Activated CD8-positive, alpha-beta T cell treated with anti-CD3 and anti-CD28 coated beads, Interleukin-2, amount 10 ng/mL, durations not matched to agents 7 days and 5 days (primary cell): ENCODE data around the gene RXRA. TPM values are rescaled to one million over a fixed set of nuclear protein-coding genes. Genes with fewer than 3 reads are reported as not detected.

ENCODE experiments used
- ATAC-seq: fragments of 150-1000 bp; cut with Tn5 transposase; one replicate; pipeline ENCODE4 v1.10.0; 2021; ENCODE audit warnings: moderate library complexity
- CTCF ChIA-PET: fragments of 350-600 bp; sonication (Branson Sonifier 250); formaldehyde crosslinking; loops from one replicate; lab custom pipeline; 2021; ENCODE audit warnings: antibody characterized with exemption; lab: Charles Lee
- POLR2A ChIA-PET: fragments of 350-600 bp; sonication (Branson Sonifier 250); formaldehyde crosslinking; loops from one replicate; lab custom pipeline; 2021; ENCODE audit warnings: antibody characterized with exemption; lab: Charles Lee
- DNase-seq: peaks from one replicate; pipeline ENCODE4 v3.0.0-alpha.2; 2020
- H3K27ac Mint-ChIP-seq: one replicate; pipeline ENCODE4 v1.8.0; 2021; ENCODE audit warnings: mild to moderate bottlenecking, mixed read lengths
- H3K27me3 Mint-ChIP-seq: one replicate; pipeline ENCODE4 v1.8.0; 2021; ENCODE audit warnings: low read depth, mixed read lengths
- H3K36me3 Mint-ChIP-seq: one replicate; pipeline ENCODE4 v1.8.0; 2021; ENCODE audit warnings: low read depth, mixed read lengths
- H3K4me1 Mint-ChIP-seq: one replicate; pipeline ENCODE4 v1.8.0; 2021; ENCODE audit warnings: low read depth, mixed read lengths
- H3K4me3 Mint-ChIP-seq: one replicate; pipeline ENCODE4 v1.8.0; 2021; ENCODE audit warnings: mild to moderate bottlenecking, mixed read lengths
- H3K9me3 Mint-ChIP-seq: one replicate; pipeline ENCODE4 v1.8.0; 2022; ENCODE audit warnings: mixed read lengths; ENCODE audit not compliant: insufficient read depth
- total RNA-seq, 2 experiments: library from RNA; stranded (reverse); gene quantifications; one replicate each; pipeline ENCODE4 v1.2.3, GENCODE V29; 2021

Gene RXRA
- total RNA-seq, 2 experiments from 2014 or later, result 3.8 to 4.2 TPM

DNA sequence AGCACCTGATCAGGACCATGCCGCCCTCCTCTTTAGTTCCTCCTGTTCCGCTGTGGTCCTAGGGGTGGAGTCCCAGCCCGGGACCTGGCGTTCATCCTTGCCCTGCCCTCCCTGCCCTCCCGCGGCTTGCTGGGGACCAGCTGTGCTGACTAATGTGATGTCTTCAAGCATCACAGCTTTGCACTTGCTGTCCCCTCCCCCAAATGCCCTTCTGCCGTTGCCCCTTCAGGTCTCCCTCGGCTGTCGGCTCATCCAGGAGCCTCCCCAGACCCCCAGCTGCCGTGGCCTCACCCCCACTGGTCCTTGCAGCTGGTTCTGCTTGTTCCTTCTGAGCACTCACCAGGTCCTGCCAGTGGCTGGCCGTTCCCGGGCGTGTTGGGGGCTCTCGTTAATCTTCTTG is 19.9 kb downstream of the RXRA start:
- ChIA-PET CTCF (no interaction called here), POLR2A (no interaction called here)
- Mint-ChIP-seq H3K27ac (no peak overlapping the region), H3K9me3 (no peaks in the 10 kb centered on the region), H3K36me3 (no peaks in the 10 kb centered on the region), H3K4me3 (no peak overlapping the region), H3K4me1 (peaks cover 12% of the 10 kb centered on the region), H3K27me3 (no peaks in the 10 kb centered on the region)
- no peak for DNase-seq
- no peak for ATAC-seq

- H3K27me3 Mint-ChIP-seq, result no peaks in the 10 kb centered on the region
- no peak overlapping the region for H3K27ac Mint-ChIP-seq
- ChIA-PET POLR2A (no interaction called here), CTCF (no interaction called here)
- H3K9me3 Mint-ChIP-seq, result no peaks in the 10 kb centered on the region
- peaks cover 12% of the 10 kb centered on the region for H3K4me1 Mint-ChIP-seq
- DNase-seq, result no peak
- no peak for ATAC-seq
- no peaks in the 10 kb centered on the region for H3K36me3 Mint-ChIP-seq
- H3K4me3 Mint-ChIP-seq, result no peak overlapping the region
These were observed 20.8 kb downstream of the RXRA start for GRCh38 chr9:134346840-134347583.

DNA sequence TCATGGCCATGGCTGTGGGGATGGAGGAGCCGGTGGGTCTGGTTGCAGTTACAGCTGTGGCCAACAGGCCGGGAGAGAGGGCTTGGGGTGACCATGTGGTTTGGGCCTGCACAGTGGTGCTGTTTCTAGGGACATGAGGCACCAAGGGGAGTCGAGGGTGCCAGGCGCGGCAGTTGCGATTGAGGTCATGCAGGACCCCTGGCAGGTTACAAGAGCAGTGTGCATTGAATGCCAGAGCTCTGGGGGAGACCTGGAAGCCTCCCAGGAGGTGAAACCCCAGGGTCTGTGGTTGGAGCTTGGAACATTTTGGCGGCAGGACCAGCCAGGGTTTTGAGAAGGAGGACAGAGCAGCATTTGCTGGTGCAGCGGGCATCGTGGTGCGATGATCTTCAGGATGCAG is 21.7 kb downstream of the RXRA start:
- DNase-seq (no peak), ATAC-seq (no peak)
- POLR2A ChIA-PET, result no interaction called here
- Mint-ChIP-seq H3K27me3 (no peaks in the 10 kb centered on the region), H3K4me1 (peaks cover 12% of the 10 kb centered on the region), H3K36me3 (no peaks in the 10 kb centered on the region), H3K27ac (no peak overlapping the region), H3K9me3 (no peaks in the 10 kb centered on the region), H3K4me3 (no peak overlapping the region)
- CTCF ChIA-PET, result no interaction called here

DNA sequence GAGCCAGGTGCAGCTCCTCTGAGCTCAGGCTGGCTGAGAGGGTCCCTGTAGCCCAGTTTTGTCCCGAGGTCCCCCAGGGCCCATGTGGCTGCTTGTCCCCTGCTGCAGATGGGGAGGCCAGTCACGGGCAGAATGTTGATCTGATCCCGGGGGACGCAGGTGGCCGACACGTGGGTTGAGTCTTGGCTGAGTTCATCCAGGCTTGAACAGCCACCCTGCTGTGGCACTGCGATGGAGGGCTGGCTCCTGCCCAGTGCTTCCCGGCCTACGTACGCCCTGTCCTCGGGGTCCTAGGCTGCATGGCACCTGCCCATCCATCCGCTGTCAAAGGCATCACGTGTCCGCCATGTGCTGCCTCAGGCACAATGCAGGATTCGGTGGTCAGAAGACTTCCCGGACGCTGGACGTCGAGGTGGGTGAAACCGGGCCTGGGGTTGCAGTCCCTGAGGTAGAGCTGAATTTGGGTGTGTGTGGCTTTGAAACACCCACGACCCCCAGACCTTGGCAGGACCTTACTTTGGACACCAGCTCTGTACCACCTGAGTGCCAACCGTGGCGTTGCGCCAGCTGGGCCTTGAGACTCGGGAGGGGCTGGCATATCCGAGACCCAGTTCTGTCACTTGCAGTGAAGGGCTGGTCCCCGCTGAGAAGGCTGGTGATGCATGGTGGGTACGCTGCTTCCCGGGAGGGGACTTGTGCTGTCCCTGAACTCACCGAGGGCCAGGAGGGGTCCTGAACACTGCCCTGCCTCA is 22.3 kb downstream of the RXRA start:
- ChIA-PET CTCF (no interaction called here), POLR2A (no interaction called here)
- Mint-ChIP-seq H3K36me3 (no peaks in the 10 kb centered on the region), H3K4me1 (peaks cover 12% of the 10 kb centered on the region), H3K4me3 (no peak overlapping the region), H3K27me3 (no peaks in the 10 kb centered on the region), H3K9me3 (no peaks in the 10 kb centered on the region), H3K27ac (no peak overlapping the region)
- ATAC-seq (no peak), DNase-seq (no peak)

GRCh38 chr9:134349936-134350335 is 23.7 kb downstream of the RXRA start:
- no peaks in the 10 kb centered on the region for H3K9me3 Mint-ChIP-seq
- DNase-seq, result no peak
- H3K27ac Mint-ChIP-seq, result no peak overlapping the region
- H3K36me3 Mint-ChIP-seq, result no peaks in the 10 kb centered on the region
- no peak overlapping the region for H3K4me3 Mint-ChIP-seq
- no peak for ATAC-seq
- H3K4me1 Mint-ChIP-seq, result peaks cover under 1% of the 10 kb centered on the region
- POLR2A ChIA-PET, result no interaction called here
- CTCF ChIA-PET, result no interaction called here
- no peaks in the 10 kb centered on the region for H3K27me3 Mint-ChIP-seq

- H3K36me3 Mint-ChIP-seq, result no peaks in the 10 kb centered on the region
- POLR2A ChIA-PET, result no interaction called here
- H3K27me3 Mint-ChIP-seq, result no peaks in the 10 kb centered on the region
- DNase-seq (no peak), ATAC-seq (no peak)
- CTCF ChIA-PET, result no interaction called here
- H3K4me3 Mint-ChIP-seq, result no peak overlapping the region
- H3K4me1 Mint-ChIP-seq, result no peaks in the 10 kb centered on the region
- H3K27ac Mint-ChIP-seq, result no peak overlapping the region
- H3K9me3 Mint-ChIP-seq, result no peaks in the 10 kb centered on the region
These were observed 24.2 kb downstream of the RXRA start for GRCh38 chr9:134350416-134350994.

- ATAC-seq (no peak), DNase-seq (no peak)
- H3K4me1 Mint-ChIP-seq, result no peaks in the 10 kb centered on the region
- ChIA-PET CTCF (no interaction called here), POLR2A (no interaction called here)
- H3K27ac Mint-ChIP-seq, result no peak overlapping the region
- no peaks in the 10 kb centered on the region for H3K36me3 Mint-ChIP-seq
- H3K9me3 Mint-ChIP-seq, result no peaks in the 10 kb centered on the region
- no peak overlapping the region for H3K4me3 Mint-ChIP-seq
- no peaks in the 10 kb centered on the region for H3K27me3 Mint-ChIP-seq
These were observed 25.4 kb downstream of the RXRA start for GRCh38 chr9:134351606-134352176.

DNA sequence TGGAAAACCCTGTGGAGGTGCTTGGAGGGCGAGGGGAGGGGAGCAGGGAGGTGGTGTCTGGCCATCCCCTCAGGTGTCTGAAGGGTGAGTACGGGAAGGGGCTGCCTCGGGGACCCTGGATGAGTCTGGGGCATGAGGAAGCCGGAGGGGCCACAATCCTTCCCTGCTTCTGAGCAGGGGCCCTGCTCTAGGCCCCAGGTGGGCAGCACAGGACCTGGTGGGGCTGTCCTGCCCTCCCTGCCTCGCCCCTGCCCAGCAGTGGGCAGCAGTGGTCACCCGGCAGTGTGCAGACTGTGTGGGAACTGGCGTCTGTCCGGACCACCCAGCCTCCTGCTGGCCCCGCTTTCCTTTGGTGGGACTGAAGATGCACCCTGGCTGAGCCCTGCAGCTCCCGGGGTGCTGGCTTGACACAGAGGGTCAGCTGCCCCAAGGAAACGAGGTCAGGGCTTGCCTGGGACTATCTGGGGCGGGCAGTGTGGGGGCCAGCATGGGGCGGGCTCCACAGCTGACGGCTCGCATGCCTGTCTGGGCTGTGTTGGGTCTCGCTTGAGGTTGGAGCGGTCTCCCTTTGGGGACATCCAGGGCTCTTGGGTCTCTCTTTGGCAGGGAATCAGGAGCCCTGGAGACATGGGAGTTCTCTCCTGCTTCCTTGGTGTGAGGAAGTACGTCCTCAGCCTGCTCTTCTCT is 26.1 kb downstream of the RXRA start:
- Mint-ChIP-seq H3K9me3 (no peaks in the 10 kb centered on the region), H3K4me3 (no peak overlapping the region), H3K4me1 (no peaks in the 10 kb centered on the region), H3K27ac (no peak overlapping the region), H3K36me3 (no peaks in the 10 kb centered on the region), H3K27me3 (no peaks in the 10 kb centered on the region)
- ATAC-seq (no peak), DNase-seq (no peak)
- ChIA-PET CTCF (no interaction called here), POLR2A (no interaction called here)

DNA sequence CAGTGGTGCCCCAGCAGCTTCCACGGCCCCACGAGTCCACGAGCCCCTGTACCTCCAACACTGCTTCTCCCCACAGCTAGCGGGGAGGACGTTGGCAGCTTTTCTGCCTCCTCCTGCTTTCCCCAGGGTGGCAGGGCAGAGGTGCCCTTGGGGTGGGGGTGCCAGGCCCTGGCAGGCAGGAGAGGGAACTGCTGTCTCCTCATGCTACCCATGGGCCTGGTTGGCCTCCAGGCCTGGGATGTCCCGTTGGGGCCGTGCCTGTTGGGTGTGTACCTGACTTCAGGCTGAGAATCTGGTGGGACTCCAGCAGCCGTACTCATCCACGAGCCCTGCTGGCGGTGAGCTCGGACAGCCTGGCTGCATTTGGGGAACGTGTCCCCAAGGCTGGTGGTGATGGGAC is 27.3 kb downstream of the RXRA start:
- POLR2A ChIA-PET, result no interaction called here
- H3K27ac Mint-ChIP-seq, result no peak overlapping the region
- H3K27me3 Mint-ChIP-seq, result no peaks in the 10 kb centered on the region
- no peak for ATAC-seq
- H3K4me1 Mint-ChIP-seq, result no peaks in the 10 kb centered on the region
- CTCF ChIA-PET, result interaction anchor here (0.8 kb wide), 1 partner anchor 182 kb away, joined by 3 read pairs; no protein-coding TSS in a partner anchor
- no peak overlapping the region for H3K4me3 Mint-ChIP-seq
- H3K36me3 Mint-ChIP-seq, result no peaks in the 10 kb centered on the region
- no peak for DNase-seq
- no peaks in the 10 kb centered on the region for H3K9me3 Mint-ChIP-seq

DNA sequence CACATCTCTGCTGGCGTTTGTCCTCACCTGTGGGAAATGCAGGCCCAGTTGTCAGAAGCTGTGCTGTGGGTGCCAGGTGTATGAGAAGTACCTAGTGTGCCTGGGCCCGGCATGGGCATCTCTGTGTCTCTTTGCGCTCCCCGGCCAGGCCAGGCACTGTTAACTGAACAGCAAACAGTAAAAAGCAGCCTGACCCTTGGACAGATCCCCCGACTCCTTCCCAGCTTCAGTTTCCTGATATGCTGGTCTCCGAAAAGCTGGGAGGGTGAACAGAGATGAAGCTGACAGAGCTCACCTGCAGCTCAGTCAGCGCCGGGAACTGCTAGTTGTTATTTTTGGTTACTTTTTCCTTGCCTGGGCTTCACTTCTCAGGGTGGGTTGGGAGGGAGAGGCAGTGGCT is 28.9 kb downstream of the RXRA start:
- Mint-ChIP-seq H3K4me1 (no peaks in the 10 kb centered on the region), H3K27ac (no peak overlapping the region), H3K9me3 (no peaks in the 10 kb centered on the region), H3K27me3 (no peaks in the 10 kb centered on the region), H3K4me3 (no peak overlapping the region), H3K36me3 (no peaks in the 10 kb centered on the region)
- ChIA-PET POLR2A (no interaction called here), CTCF (no interaction called here)
- DNase-seq, result no peak
- ATAC-seq, result no peak

DNA sequence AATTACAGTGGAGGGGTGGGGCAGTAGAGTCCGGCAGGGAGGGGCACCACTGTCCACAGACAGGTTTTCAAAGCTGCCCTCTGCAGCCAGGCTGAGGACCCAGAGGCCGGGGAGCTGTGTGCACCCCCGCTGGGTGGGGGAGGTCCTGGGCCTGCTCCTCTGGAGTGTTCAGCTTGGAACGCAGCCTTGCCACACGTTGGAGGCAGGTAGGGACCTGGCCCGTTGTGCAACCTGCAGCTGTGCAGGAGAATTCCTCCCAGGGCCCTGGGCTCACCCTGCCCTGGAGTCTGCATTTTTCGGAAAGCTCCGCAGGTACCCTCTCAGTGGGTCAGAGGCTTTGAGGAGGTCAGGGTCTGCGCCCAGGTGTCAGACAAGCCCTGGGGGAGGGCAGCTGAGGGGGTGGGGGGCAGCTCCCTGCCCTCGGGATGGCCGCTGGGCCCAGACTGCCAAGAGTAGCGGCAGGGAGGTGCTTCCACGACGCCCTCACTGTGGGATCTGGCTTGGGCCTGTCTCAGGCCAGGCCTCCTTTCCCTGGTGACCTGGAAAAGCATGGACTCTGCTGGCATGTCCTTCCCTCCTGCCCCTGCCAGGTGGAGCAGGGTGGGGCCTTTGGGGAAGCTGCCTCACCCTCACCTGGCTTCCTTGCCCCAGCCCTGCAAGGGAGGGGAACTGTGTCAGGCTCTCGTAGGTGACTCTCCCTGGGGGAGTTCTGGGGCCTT is 29.5 kb downstream of the RXRA start:
- Mint-ChIP-seq H3K36me3 (no peaks in the 10 kb centered on the region), H3K9me3 (no peaks in the 10 kb centered on the region), H3K4me3 (no peak overlapping the region), H3K4me1 (no peaks in the 10 kb centered on the region), H3K27me3 (no peaks in the 10 kb centered on the region), H3K27ac (no peak overlapping the region)
- DNase-seq, result no peak
- ChIA-PET CTCF (interaction anchor here (1.3 kb wide), 1 partner anchor 87 kb away, joined by 3 read pairs; no protein-coding TSS in a partner anchor), POLR2A (no interaction called here)
- no peak for ATAC-seq
